ENCODE results near the gene SLC18B1.

DNA sequence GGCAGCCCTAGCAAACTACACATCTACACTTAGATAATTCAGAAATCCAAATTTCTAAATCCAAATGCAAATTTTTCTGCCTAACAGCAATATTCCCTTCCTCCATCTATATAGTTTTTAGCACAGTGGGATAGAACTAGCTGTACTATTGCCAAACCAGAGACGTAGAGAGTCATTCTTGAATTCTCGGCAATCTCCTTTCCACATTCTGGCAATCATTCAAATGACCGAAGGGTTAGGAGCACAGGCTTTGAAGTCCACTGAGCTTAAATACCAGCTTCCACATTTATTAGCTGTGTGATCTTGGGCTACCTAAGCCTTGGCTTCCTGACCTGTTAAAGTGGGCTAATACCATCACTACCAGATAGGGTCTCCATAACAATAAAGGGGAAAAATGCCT is 12.8 kb upstream of the SLC18B1 start:
- TF ChIP-seq GTF2F1 (IDR thresholded peaks at IDR 0.05; ENCODE audit: low read length): no peak
- TF ChIP-seq TBP (CRISPR knock-in tag; IDR thresholded peaks at IDR 0.05): no peak
- no peak for TF ChIP-seq POLR2A (IDR thresholded peaks at IDR 0.05; ENCODE audit: insufficient read depth in 1 of 2, low read depth in 2 of 2, low read length in 2 of 2)
- TF ChIP-seq, protein P1, sequence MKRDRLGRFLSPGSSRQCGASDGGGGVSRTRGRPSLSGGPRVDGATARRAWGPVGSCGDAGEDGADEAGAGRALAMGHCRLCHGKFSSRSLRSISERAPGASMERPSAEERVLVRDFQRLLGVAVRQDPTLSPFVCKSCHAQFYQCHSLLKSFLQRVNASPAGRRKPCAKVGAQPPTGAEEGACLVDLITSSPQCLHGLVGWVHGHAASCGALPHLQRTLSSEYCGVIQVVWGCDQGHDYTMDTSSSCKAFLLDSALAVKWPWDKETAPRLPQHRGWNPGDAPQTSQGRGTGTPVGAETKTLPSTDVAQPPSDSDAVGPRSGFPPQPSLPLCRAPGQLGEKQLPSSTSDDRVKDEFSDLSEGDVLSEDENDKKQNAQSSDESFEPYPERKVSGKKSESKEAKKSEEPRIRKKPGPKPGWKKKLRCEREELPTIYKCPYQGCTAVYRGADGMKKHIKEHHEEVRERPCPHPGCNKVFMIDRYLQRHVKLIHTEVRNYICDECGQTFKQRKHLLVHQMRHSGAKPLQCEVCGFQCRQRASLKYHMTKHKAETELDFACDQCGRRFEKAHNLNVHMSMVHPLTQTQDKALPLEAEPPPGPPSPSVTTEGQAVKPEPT (CRISPR knock-in tag; IDR thresholded peaks at IDR 0.05; ENCODE audit: low read depth): no peak
- no peak for TF ChIP-seq NR2C2 (CRISPR knock-in tag; IDR thresholded peaks at IDR 0.05; ENCODE audit: borderline replicate concordance)
- no peak for TF ChIP-seq ZSCAN22 (CRISPR knock-in tag; IDR thresholded peaks at IDR 0.05)
- TF ChIP-seq RFX1 (IDR thresholded peaks at IDR 0.05): no peak
- TF ChIP-seq, protein P2, sequence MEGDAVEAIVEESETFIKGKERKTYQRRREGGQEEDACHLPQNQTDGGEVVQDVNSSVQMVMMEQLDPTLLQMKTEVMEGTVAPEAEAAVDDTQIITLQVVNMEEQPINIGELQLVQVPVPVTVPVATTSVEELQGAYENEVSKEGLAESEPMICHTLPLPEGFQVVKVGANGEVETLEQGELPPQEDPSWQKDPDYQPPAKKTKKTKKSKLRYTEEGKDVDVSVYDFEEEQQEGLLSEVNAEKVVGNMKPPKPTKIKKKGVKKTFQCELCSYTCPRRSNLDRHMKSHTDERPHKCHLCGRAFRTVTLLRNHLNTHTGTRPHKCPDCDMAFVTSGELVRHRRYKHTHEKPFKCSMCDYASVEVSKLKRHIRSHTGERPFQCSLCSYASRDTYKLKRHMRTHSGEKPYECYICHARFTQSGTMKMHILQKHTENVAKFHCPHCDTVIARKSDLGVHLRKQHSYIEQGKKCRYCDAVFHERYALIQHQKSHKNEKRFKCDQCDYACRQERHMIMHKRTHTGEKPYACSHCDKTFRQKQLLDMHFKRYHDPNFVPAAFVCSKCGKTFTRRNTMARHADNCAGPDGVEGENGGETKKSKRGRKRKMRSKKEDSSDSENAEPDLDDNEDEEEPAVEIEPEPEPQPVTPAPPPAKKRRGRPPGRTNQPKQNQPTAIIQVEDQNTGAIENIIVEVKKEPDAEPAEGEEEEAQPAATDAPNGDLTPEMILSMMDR (CRISPR knock-in tag; IDR thresholded peaks at IDR 0.05): no peak
- TF ChIP-seq, protein P3, sequence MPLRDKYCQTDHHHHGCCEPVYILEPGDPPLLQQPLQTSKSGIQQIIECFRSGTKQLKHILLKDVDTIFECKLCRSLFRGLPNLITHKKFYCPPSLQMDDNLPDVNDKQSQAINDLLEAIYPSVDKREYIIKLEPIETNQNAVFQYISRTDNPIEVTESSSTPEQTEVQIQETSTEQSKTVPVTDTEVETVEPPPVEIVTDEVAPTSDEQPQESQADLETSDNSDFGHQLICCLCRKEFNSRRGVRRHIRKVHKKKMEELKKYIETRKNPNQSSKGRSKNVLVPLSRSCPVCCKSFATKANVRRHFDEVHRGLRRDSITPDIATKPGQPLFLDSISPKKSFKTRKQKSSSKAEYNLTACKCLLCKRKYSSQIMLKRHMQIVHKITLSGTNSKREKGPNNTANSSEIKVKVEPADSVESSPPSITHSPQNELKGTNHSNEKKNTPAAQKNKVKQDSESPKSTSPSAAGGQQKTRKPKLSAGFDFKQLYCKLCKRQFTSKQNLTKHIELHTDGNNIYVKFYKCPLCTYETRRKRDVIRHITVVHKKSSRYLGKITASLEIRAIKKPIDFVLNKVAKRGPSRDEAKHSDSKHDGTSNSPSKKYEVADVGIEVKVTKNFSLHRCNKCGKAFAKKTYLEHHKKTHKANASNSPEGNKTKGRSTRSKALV (CRISPR knock-in tag; IDR thresholded peaks at IDR 0.05): no peak
- no peak for TF ChIP-seq ZBTB1 (CRISPR knock-in tag; IDR thresholded peaks at IDR 0.05; ENCODE audit: borderline replicate concordance)
- TF ChIP-seq, protein P4, sequence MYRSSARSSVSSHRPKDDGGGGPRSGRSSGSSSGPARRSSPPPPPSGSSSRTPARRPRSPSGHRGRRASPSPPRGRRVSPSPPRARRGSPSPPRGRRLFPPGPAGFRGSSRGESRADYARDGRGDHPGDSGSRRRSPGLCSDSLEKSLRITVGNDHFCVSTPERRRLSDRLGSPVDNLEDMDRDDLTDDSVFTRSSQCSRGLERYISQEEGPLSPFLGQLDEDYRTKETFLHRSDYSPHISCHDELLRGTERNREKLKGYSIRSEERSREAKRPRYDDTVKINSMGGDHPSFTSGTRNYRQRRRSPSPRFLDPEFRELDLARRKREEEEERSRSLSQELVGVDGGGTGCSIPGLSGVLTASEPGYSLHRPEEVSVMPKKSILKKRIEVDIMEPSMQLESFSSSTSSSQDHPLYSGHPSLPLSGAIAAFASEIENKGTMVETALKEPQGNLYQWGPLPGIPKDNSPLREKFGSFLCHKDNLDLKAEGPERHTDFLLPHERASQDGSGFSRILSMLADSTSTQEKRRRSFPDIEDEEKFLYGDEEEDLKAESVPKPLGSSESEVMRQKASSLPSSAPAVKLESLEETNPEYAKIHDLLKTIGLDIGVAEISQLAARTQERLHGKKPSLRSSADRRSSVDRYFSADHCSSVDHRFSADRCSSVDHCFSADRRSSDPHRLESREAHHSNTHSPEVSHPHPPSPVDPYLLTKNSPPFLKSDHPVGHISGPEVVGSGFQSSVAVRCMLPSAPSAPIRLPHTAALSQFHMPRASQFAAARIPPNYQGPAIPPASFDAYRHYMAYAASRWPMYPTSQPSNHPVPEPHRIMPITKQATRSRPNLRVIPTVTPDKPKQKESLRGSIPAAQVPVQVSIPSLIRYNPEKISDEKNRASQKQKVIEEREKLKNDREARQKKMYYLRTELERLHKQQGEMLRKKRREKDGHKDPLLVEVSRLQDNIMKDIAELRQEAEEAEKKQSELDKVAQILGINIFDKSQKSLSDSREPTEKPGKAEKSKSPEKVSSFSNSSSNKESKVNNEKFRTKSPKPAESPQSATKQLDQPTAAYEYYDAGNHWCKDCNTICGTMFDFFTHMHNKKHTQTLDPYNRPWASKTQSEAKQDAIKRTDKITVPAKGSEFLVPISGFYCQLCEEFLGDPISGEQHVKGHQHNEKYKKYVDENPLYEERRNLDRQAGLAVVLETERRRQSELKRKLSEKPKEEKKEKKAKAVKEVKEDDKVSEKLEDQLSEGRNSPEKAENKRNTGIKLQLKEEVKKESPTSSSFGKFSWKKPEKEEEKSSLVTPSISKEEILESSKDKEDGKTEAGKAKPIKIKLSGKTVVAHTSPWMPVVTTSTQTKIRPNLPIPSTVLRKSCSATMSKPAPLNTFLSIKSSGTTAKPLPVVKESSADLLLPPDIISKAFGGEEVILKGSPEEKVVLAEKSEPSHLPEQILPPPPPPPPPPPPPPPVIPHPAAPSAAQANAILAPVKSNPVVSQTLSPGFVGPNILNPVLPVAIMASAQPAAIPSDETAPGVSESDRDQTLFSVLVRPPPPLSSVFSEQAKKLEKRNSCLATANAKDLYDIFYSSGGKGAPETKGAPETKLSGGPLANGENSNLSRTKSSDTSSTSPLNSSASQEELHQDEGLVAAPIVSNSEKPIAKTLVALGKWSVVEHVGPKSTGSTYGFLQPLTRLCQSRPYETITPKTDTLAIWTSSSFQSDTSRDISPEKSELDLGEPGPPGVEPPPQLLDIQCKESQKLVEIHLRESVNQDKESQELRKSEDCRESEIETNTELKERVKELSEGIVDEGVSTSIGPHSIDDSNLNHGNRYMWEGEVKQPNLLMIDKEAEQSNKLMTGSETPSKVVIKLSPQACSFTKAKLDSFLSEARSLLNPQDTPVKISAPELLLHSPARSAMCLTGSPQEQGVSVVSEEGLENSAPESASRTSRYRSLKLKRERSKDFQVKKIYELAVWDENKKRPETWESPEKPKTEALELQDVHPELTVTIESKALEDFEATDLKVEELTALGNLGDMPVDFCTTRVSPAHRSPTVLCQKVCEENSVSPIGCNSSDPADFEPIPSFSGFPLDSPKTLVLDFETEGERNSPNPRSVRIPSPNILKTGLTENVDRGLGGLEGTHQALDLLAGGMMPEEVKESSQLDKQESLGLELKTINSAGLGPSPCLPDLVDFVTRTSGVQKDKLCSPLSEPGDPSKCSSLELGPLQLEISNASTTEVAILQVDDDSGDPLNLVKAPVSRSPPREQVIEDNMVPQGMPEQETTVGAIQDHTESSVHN (CRISPR knock-in tag; IDR thresholded peaks at IDR 0.05): no peak
- TF ChIP-seq FOXJ3 (CRISPR knock-in tag; IDR thresholded peaks at IDR 0.05; ENCODE audit: borderline replicate concordance): no peak
- TF ChIP-seq ZNF549 (CRISPR knock-in tag; IDR thresholded peaks at IDR 0.05): no peak
- no peak for TF ChIP-seq ELF4 (CRISPR knock-in tag; IDR thresholded peaks at IDR 0.05; ENCODE audit: borderline replicate concordance)

Measured in HepG2 (cell line).